MCF 10A (cell line): ENCODE results near the gene BCL2L12. TPM values are rescaled to one million over a fixed set of nuclear protein-coding genes. Genes with fewer than 3 reads are reported as not detected.

Experiments
- BruUV-seq: library from RNA; stranded (reverse); fragments of 400-500 nt; replicated peaks from 2 replicates; lab custom pipeline; 2021; lab: Mats Ljungman, UMichigan
- CTCF ChIA-PET: fragments of 300-600 bp; sonication (Branson Sonifier 250); formaldehyde crosslinking; extraction: SDS; loops from one replicate; lab custom pipeline; 2021; ENCODE audit warnings: antibody characterized with exemption, inconsistent platforms; lab: Yijun Ruan, JAX
- POLR2A ChIA-PET: fragments of 300-600, 350-650 bp; sonication (Branson Sonifier 250); formaldehyde crosslinking; extraction: SDS; loops from one replicate; lab custom pipeline; 2020; ENCODE audit warnings: antibody characterized with exemption, inconsistent platforms; lab: Yijun Ruan, JAX
- DNase-seq: peaks from one replicate; pipeline ENCODE4 v3.0.0-alpha.2; 2018; ENCODE audit not compliant: unreplicated experiment
- H3K27ac Mint-ChIP-seq: one replicate; pipeline ENCODE4 v1.8.0; 2022; ENCODE audit warnings: mild to moderate bottlenecking, low read depth, mixed read lengths; ENCODE audit not compliant: unreplicated experiment
- H3K27me3 Mint-ChIP-seq: one replicate; pipeline ENCODE4 v1.8.0; 2022; ENCODE audit warnings: mixed read lengths; ENCODE audit not compliant: insufficient read depth, unreplicated experiment
- H3K36me3 Mint-ChIP-seq: one replicate; pipeline ENCODE4 v1.8.0; 2022; ENCODE audit warnings: mild to moderate bottlenecking, moderate library complexity, mixed read lengths; ENCODE audit not compliant: insufficient read depth, unreplicated experiment
- H3K4me1 Mint-ChIP-seq: one replicate; pipeline ENCODE4 v1.8.0; 2022; ENCODE audit warnings: mixed read lengths; ENCODE audit not compliant: insufficient read depth, unreplicated experiment
- H3K4me3 Mint-ChIP-seq: one replicate; pipeline ENCODE4 v1.8.0; 2022; ENCODE audit warnings: mild to moderate bottlenecking, moderate library complexity, mixed read lengths; ENCODE audit not compliant: unreplicated experiment
- H3K9me3 Mint-ChIP-seq: one replicate; pipeline ENCODE4 v1.8.0; 2022; ENCODE audit warnings: mixed read lengths; ENCODE audit not compliant: unreplicated experiment
- CTCF ChIP-seq: fragments of 200-600 bp; IDR thresholded peaks from one replicate; pipeline ENCODE4 v1.8.0; 2022; ENCODE audit warnings: antibody characterized with exemption, mild to moderate bottlenecking; ENCODE audit not compliant: unreplicated experiment
- intact Hi-C: fragments of 100-400 bp; cut with micrococcal nuclease; formaldehyde crosslinking; loops from 2 replicates; pipeline ENCODE4 v1.14.1; 2022
- total RNA-seq: library from RNA; stranded (reverse); gene quantifications from 2 replicates; pipeline ENCODE4 v1.2.3, GENCODE V29; 2022

BCL2L12 gene
- total RNA-seq, 1 experiment from 2014 or later = 36.0 TPM

DNA sequence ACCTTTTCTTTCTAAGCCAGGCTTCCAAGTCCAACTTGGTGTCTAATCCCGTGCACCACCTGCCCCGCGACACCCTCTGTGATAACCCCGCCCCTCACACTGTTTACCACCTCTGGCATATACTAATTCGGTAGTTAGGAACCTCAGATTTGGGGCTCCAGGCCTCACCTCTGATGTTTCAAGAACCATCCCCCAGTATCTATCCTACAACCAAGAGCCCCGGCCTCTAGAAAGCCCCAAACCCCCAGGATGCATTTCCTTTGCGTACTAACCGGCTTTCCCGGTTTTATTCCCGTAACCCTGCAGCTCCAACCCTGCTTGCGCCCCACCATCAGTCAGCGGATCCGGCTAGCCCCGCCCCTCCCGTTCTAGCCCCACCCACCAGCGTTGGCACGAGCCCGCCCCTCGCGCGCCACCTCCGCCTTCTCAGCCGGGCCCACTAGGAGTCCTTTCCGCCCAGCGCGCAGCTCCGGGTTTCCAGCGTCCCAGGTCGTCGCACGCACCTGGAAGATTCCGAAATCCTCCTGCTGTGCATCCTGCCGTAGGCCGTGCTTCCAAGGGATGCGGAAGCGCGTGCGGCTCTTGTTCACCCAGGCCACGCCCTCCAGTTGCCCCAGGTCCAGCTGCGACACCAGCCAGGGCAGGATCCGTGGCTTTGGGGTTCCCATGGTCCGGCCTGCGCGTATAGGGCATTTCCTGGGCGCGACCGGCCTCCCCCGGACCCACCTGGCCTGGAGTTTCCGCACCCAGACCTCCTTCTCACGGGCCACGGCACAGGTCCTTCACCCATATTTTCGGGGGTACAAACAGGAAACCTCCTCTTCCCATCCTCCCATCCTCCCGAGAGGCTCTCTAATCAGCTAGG, 1.3 kb upstream of the BCL2L12 start:
- ChIA-PET CTCF (interaction anchor here (0.6 to 1.7 kb wide), 8 partner anchors 8 to 132 kb away, joined by 3 to 5 read pairs (median 3); no protein-coding TSS in a partner anchor), POLR2A (interaction anchor here (0.7 to 11.4 kb wide), 27 partner anchors 9 to 1030 kb away, joined by 3 to 167 read pairs (median 5); partner anchors contain the start of genes AKT1S1, ALDH16A1, AP2A1 and NOSIP)

GRCh38 chr19:49665036-49665350, 740 bp upstream of the BCL2L12 start:
- intact Hi-C loops = loop anchor here (1.0 kb wide), 1 partner anchor 23 kb away; the partner anchor contains the start of gene SCAF1
- no peaks in the 10 kb centered on the region for H3K27me3 Mint-ChIP-seq
- TF ChIP-seq CTCF = no peak

More for the DNA sequence above, 1.3 kb upstream of the BCL2L12 start:
- Mint-ChIP-seq H3K4me1 (peaks cover 17% of the 10 kb centered on the region), H3K27me3 (no peaks in the 10 kb centered on the region), H3K36me3 (peaks cover 42% of the 10 kb centered on the region), H3K27ac (peak overlapping the region; percentile 91), H3K9me3 (no peaks in the 10 kb centered on the region), H3K4me3 (peak overlapping the region; percentile 91)
- intact Hi-C loops = loop anchor here (1.0 kb wide), 1 partner anchor 22 kb away; the partner anchor contains the start of gene SCAF1
- peak; percentile 96 for DNase-seq
- no peak for TF ChIP-seq CTCF
- BruUV-seq = no TSS peak

GRCh38 chr19:49666120-49666444, 349 bp downstream of the BCL2L12 start:
- H3K27me3 Mint-ChIP-seq = no peaks in the 10 kb centered on the region
- peak overlapping the region; percentile 91 for H3K27ac Mint-ChIP-seq
- peak overlapping the region; percentile 91 for H3K4me3 Mint-ChIP-seq
- TF ChIP-seq CTCF = no peak
- ChIA-PET CTCF (interaction anchor here (1.3 to 1.7 kb wide), 2 partner anchors 10 to 15 kb away, joined by 3 to 5 read pairs; no protein-coding TSS in a partner anchor), POLR2A (interaction anchor here (0.9 to 11.4 kb wide), 10 partner anchors 10 to 211 kb away, joined by 3 to 167 read pairs (median 7); partner anchors contain the start of genes AKT1S1, NOSIP, PRMT1 and PRRG2)
- TSS peak; percentile 56 for BruUV-seq
- intact Hi-C loops = no loop called here
- no peak for DNase-seq
- peaks cover 29% of the 10 kb centered on the region for H3K36me3 Mint-ChIP-seq
- H3K4me1 Mint-ChIP-seq = peaks cover 17% of the 10 kb centered on the region
- H3K9me3 Mint-ChIP-seq = no peaks in the 10 kb centered on the region

More at GRCh38 chr19:49665036-49665350, 740 bp upstream of the BCL2L12 start:
- peak overlapping the region; percentile 91 for H3K27ac Mint-ChIP-seq
- ChIA-PET CTCF (interaction anchor here (0.7 to 1.7 kb wide), 5 partner anchors 8 to 132 kb away, joined by 3 to 5 read pairs (median 3); no protein-coding TSS in a partner anchor), POLR2A (interaction anchor here (0.7 to 11.4 kb wide), 26 partner anchors 10 to 1031 kb away, joined by 3 to 167 read pairs (median 6); partner anchors contain the start of genes AKT1S1, ALDH16A1, AP2A1 and NOSIP)
- H3K4me3 Mint-ChIP-seq = peak overlapping the region; percentile 91
- BruUV-seq = no TSS peak
- no peaks in the 10 kb centered on the region for H3K9me3 Mint-ChIP-seq
- peaks cover 17% of the 10 kb centered on the region for H3K4me1 Mint-ChIP-seq
- peaks cover 38% of the 10 kb centered on the region for H3K36me3 Mint-ChIP-seq
- peak; percentile 9 for DNase-seq

DNA sequence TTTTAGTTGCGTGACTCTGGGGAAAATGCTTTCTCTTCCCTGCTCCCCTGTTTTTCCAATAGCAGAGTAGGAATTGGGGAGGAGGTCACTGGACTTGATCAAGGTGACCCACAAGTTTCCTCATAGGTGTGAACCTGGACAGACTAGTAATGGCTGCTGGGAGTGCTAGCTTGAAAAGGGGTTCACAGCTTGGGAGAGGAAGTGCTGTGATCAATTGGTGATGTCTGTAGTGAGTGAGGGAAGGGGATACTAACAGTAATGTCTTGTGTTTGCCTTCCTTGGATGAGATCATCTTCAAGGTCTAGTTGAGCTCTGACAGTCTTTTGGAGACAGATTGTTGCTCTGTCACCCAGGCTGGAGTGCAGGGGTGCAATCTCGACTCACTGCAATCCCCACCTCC, 1.7 kb downstream of the BCL2L12 start:
- Mint-ChIP-seq H3K27me3 (no peaks in the 10 kb centered on the region), H3K36me3 (peaks cover 22% of the 10 kb centered on the region), H3K4me3 (peak overlapping the region; percentile 91), H3K4me1 (peaks cover 23% of the 10 kb centered on the region), H3K9me3 (no peaks in the 10 kb centered on the region), H3K27ac (no peak overlapping the region)
- intact Hi-C loops = no loop called here
- ChIA-PET POLR2A (interaction anchor here (1.4 kb wide), 1 partner anchor 9 kb away, joined by 9 read pairs; the partner anchor contains the start of gene PRMT1), CTCF (interaction anchor here (1.2 kb wide), 1 partner anchor 94 kb away, joined by 3 read pairs; no protein-coding TSS in a partner anchor)
- BruUV-seq = no TSS peak
- DNase-seq = no peak
- TF ChIP-seq CTCF = no peak
